HEK293 (cell line): ENCODE measurements around the gene NAP1L2.

Experiments
- FEZF1 ChIP-seq: fragments of 450-650 bp; formaldehyde crosslinking; IDR thresholded peaks from 2 replicates; pipeline ENCODE4 v1.5.1; 2016; ENCODE audit warnings: missing biosample characterization, missing genetic modification characterization
- PBX3 ChIP-seq: sonication (generic); formaldehyde crosslinking; IDR thresholded peaks from 2 replicates; pipeline ENCODE4 v1.8.1; 2022; ENCODE audit warnings: mild to moderate bottlenecking, moderate library complexity, missing genetic modification reagents
- SETDB1 ChIP-seq: IDR thresholded peaks from one replicate; pipeline ENCODE4 v1.6.1; 2017; ENCODE audit warnings: mild to moderate bottlenecking, low read length, moderate library complexity, mixed read lengths; ENCODE audit not compliant: insufficient read length
- ZBTB8A ChIP-seq: fragments of 450-650 bp; formaldehyde crosslinking; IDR thresholded peaks from 2 replicates; pipeline ENCODE4 v1.5.1; 2016; ENCODE audit warnings: missing biosample characterization, missing genetic modification characterization
- ZNF837 ChIP-seq: fragments of 450-650 bp; formaldehyde crosslinking; IDR thresholded peaks from 2 replicates; pipeline ENCODE4 v1.5.1; 2016; ENCODE audit warnings: missing biosample characterization, missing genetic modification characterization
- TF ChIP-seq, protein P1 (sequence below): fragments of 450-650 bp; formaldehyde crosslinking; IDR thresholded peaks from 2 replicates; pipeline ENCODE4 v1.5.1; 2016; ENCODE audit warnings: missing biosample characterization, missing genetic modification characterization
- TF ChIP-seq, protein P2 (sequence below): fragments of 450-650 bp; formaldehyde crosslinking; IDR thresholded peaks from 2 replicates; pipeline ENCODE4 v1.5.1; 2016; ENCODE audit warnings: missing biosample characterization, missing genetic modification characterization, borderline replicate concordance
- TF ChIP-seq, protein P3 (sequence below): fragments of 450-650 bp; formaldehyde crosslinking; IDR thresholded peaks from 2 replicates; pipeline ENCODE4 v1.5.1; 2016; ENCODE audit warnings: missing biosample characterization, missing genetic modification characterization
- TF ChIP-seq, protein P4 (sequence below): fragments of 450-650 bp; formaldehyde crosslinking; IDR thresholded peaks from 2 replicates; pipeline ENCODE4 v1.5.1; 2016; ENCODE audit warnings: missing biosample characterization, missing genetic modification characterization
- TF ChIP-seq, protein P5 (sequence below): fragments of 450-650 bp; formaldehyde crosslinking; optimal IDR thresholded peaks from 2 replicates; pipeline ENCODE3; 2016; ENCODE audit warnings: missing biosample characterization, mild to moderate bottlenecking, missing genetic modification characterization
- TF ChIP-seq, protein P6 (sequence below): fragments of 450-650 bp; formaldehyde crosslinking; IDR thresholded peaks from 2 replicates; pipeline ENCODE4 v1.5.1; 2016; ENCODE audit warnings: missing biosample characterization, missing genetic modification characterization

- TF ChIP-seq, protein P1, sequence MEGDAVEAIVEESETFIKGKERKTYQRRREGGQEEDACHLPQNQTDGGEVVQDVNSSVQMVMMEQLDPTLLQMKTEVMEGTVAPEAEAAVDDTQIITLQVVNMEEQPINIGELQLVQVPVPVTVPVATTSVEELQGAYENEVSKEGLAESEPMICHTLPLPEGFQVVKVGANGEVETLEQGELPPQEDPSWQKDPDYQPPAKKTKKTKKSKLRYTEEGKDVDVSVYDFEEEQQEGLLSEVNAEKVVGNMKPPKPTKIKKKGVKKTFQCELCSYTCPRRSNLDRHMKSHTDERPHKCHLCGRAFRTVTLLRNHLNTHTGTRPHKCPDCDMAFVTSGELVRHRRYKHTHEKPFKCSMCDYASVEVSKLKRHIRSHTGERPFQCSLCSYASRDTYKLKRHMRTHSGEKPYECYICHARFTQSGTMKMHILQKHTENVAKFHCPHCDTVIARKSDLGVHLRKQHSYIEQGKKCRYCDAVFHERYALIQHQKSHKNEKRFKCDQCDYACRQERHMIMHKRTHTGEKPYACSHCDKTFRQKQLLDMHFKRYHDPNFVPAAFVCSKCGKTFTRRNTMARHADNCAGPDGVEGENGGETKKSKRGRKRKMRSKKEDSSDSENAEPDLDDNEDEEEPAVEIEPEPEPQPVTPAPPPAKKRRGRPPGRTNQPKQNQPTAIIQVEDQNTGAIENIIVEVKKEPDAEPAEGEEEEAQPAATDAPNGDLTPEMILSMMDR (tag by site-specific recombination) = no peak
- TF ChIP-seq FEZF1 (tag by site-specific recombination) = no peak
- TF ChIP-seq ZBTB8A = no peak
- TF ChIP-seq, protein P2, sequence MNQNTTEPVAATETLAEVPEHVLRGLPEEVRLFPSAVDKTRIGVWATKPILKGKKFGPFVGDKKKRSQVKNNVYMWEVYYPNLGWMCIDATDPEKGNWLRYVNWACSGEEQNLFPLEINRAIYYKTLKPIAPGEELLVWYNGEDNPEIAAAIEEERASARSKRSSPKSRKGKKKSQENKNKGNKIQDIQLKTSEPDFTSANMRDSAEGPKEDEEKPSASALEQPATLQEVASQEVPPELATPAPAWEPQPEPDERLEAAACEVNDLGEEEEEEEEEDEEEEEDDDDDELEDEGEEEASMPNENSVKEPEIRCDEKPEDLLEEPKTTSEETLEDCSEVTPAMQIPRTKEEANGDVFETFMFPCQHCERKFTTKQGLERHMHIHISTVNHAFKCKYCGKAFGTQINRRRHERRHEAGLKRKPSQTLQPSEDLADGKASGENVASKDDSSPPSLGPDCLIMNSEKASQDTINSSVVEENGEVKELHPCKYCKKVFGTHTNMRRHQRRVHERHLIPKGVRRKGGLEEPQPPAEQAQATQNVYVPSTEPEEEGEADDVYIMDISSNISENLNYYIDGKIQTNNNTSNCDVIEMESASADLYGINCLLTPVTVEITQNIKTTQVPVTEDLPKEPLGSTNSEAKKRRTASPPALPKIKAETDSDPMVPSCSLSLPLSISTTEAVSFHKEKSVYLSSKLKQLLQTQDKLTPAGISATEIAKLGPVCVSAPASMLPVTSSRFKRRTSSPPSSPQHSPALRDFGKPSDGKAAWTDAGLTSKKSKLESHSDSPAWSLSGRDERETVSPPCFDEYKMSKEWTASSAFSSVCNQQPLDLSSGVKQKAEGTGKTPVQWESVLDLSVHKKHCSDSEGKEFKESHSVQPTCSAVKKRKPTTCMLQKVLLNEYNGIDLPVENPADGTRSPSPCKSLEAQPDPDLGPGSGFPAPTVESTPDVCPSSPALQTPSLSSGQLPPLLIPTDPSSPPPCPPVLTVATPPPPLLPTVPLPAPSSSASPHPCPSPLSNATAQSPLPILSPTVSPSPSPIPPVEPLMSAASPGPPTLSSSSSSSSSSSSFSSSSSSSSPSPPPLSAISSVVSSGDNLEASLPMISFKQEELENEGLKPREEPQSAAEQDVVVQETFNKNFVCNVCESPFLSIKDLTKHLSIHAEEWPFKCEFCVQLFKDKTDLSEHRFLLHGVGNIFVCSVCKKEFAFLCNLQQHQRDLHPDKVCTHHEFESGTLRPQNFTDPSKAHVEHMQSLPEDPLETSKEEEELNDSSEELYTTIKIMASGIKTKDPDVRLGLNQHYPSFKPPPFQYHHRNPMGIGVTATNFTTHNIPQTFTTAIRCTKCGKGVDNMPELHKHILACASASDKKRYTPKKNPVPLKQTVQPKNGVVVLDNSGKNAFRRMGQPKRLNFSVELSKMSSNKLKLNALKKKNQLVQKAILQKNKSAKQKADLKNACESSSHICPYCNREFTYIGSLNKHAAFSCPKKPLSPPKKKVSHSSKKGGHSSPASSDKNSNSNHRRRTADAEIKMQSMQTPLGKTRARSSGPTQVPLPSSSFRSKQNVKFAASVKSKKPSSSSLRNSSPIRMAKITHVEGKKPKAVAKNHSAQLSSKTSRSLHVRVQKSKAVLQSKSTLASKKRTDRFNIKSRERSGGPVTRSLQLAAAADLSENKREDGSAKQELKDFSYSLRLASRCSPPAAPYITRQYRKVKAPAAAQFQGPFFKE (tag by site-specific recombination) = no peak
- no peak for TF ChIP-seq PBX3 (CRISPR knock-in tag)
- TF ChIP-seq SETDB1 = no peak
- no peak for TF ChIP-seq ZNF837
- TF ChIP-seq, protein P3, sequence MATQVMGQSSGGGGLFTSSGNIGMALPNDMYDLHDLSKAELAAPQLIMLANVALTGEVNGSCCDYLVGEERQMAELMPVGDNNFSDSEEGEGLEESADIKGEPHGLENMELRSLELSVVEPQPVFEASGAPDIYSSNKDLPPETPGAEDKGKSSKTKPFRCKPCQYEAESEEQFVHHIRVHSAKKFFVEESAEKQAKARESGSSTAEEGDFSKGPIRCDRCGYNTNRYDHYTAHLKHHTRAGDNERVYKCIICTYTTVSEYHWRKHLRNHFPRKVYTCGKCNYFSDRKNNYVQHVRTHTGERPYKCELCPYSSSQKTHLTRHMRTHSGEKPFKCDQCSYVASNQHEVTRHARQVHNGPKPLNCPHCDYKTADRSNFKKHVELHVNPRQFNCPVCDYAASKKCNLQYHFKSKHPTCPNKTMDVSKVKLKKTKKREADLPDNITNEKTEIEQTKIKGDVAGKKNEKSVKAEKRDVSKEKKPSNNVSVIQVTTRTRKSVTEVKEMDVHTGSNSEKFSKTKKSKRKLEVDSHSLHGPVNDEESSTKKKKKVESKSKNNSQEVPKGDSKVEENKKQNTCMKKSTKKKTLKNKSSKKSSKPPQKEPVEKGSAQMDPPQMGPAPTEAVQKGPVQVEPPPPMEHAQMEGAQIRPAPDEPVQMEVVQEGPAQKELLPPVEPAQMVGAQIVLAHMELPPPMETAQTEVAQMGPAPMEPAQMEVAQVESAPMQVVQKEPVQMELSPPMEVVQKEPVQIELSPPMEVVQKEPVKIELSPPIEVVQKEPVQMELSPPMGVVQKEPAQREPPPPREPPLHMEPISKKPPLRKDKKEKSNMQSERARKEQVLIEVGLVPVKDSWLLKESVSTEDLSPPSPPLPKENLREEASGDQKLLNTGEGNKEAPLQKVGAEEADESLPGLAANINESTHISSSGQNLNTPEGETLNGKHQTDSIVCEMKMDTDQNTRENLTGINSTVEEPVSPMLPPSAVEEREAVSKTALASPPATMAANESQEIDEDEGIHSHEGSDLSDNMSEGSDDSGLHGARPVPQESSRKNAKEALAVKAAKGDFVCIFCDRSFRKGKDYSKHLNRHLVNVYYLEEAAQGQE (tag by site-specific recombination) = no peak
- TF ChIP-seq, protein P4, sequence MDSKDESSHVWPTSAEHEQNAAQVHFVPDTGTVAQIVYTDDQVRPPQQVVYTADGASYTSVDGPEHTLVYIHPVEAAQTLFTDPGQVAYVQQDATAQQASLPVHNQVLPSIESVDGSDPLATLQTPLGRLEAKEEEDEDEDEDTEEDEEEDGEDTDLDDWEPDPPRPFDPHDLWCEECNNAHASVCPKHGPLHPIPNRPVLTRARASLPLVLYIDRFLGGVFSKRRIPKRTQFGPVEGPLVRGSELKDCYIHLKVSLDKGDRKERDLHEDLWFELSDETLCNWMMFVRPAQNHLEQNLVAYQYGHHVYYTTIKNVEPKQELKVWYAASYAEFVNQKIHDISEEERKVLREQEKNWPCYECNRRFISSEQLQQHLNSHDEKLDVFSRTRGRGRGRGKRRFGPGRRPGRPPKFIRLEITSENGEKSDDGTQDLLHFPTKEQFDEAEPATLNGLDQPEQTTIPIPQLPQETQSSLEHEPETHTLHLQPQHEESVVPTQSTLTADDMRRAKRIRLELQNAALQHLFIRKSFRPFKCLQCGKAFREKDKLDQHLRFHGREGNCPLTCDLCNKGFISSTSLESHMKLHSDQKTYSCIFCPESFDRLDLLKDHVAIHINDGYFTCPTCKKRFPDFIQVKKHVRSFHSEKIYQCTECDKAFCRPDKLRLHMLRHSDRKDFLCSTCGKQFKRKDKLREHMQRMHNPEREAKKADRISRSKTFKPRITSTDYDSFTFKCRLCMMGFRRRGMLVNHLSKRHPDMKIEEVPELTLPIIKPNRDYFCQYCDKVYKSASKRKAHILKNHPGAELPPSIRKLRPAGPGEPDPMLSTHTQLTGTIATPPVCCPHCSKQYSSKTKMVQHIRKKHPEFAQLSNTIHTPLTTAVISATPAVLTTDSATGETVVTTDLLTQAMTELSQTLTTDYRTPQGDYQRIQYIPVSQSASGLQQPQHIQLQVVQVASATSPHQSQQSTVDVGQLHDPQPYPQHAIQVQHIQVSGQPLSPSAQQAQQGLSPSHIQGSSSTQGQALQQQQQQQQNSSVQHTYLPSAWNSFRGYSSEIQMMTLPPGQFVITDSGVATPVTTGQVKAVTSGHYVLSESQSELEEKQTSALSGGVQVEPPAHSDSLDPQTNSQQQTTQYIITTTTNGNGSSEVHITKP (tag by site-specific recombination) = no peak
- TF ChIP-seq, protein P5, sequence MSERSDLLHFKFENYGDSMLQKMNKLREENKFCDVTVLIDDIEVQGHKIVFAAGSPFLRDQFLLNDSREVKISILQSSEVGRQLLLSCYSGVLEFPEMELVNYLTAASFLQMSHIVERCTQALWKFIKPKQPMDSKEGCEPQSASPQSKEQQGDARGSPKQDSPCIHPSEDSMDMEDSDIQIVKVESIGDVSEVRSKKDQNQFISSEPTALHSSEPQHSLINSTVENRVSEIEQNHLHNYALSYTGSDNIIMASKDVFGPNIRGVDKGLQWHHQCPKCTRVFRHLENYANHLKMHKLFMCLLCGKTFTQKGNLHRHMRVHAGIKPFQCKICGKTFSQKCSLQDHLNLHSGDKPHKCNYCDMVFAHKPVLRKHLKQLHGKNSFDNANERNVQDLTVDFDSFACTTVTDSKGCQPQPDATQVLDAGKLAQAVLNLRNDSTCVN = no peak
- TF ChIP-seq, protein P6, sequence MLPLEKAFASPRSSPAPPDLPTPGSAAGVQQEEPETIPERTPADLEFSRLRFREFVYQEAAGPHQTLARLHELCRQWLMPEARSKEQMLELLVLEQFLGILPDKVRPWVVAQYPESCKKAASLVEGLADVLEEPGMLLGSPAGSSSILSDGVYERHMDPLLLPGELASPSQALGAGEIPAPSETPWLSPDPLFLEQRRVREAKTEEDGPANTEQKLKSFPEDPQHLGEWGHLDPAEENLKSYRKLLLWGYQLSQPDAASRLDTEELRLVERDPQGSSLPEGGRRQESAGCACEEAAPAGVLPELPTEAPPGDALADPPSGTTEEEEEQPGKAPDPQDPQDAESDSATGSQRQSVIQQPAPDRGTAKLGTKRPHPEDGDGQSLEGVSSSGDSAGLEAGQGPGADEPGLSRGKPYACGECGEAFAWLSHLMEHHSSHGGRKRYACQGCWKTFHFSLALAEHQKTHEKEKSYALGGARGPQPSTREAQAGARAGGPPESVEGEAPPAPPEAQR = no peak
Measured at GRCh38 chrX:73215246-73215645, 595 bp upstream of the NAP1L2 start.
